ENCODE results near the gene DCUN1D2.
"Not testable (repeated sequence)": the region's sequence is repeated elsewhere in the genome, so short reads cannot be mapped to it uniquely, and the experiment has no call there.

DCUN1D2 gene

DNA sequence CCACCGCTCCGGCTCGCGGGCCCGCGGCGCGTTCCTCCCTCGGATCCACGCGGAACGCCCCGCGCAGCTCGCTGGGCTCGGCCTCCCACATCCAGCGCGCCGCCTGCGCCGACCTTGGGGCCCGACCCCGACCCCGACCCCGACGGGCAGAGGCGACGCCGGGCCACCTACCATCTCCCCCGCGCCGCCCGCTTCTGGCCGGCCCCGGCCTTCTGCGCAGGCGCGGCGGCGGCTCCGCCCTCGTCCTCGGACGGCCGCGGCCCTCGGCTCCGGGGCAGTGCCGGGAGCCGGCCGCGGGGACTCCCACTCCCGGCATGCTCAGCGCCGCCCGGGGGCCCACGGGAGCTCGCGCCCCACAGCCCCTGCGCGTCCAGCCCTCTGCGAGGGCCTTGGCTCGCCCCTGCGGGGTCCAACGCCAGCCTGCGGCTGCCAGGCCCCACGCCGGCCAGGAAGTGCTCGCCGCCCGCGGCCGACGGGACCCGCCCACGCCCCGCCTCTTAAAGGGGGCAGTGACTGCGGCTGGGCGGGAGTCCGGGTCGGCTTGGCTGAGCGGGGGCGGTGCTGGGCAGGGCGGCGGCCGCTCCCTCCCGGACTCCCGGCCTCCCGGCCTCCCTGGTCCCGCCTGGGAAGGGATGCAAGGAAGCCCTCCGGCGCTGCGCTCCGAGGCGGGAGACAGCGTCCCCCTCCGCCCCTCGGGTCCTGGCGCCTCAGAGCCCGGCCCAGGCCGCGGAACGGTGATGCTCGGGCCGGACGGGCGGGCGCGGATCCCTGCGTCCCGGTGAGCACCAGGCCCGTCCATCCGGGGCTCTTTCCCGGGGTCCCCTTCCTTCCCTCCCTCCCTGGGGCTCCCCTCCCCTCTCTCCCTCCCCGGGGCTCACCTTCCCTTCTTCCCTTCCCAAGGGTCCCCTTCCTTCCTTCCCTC is at the start of gene DCUN1D2:
Gene DCUN1D2, minus strand, starts transcription at position 216 of the 922 bp plus-strand sequence. Its CDS starts 42 bp downstream, at position 174.
- DNase-seq, result peak; percentile 98

DNA sequence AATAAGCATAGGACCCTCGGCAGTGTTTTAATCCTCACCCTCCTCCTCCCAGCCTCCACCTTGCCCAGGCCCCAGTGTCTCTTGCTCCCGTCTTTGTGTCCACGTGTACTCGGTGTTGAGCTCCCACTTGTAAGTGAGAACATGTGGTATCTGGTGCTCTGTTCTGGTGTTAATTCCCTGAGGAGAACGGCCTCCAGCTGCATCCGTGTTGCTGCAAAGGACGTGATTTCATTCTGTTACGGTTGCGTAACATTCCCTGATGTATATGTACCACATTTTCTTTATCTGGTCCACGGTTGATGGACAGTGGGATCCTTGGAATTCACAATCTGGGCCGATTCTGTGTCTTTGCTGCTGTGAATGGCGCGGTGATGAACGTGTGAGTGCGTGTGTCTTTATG is 49.3 kb upstream of the DCUN1D2 start:
- DNase-seq, result no peak

DNA sequence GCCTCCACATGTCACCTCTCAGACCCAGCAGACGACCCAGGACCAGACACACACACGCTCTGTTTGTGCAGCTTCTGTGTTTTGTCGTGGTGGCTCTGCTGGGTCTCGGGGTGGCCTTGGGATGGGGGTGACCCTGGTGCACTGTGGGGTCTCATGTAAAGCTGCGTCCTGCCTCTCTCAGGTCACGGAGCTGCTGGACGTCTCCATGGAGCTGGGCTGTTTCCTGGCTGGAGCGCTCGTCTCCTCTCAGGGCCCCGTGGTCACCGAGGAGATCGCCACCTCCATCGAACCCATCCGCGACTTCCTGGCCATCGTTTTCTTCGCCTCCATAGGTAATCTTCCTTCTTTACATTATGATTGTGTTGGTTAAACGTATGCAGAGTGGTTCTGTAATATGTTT is 48.7 kb upstream of the DCUN1D2 start:
- DNase-seq, result no peak

DNA sequence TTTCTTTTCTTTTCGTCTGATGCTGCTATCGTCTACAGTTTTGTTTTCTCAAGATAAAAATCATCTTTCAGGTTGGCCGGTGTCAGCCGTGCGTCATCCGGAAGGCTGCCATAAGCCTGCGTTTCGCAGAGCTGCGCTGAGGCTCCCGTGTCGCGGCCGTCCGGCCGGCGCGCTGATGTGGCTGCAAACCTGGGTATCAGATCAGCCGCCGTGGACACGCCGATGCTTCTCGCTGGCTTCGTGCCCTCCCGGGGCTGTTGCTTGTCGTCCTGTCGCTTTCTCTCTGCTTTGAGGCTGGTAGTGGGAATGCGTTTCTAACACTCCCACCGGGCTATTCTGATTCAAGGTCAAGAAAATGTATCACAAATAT is 48.2 kb upstream of the DCUN1D2 start:
- DNase-seq, result no peak

DNA sequence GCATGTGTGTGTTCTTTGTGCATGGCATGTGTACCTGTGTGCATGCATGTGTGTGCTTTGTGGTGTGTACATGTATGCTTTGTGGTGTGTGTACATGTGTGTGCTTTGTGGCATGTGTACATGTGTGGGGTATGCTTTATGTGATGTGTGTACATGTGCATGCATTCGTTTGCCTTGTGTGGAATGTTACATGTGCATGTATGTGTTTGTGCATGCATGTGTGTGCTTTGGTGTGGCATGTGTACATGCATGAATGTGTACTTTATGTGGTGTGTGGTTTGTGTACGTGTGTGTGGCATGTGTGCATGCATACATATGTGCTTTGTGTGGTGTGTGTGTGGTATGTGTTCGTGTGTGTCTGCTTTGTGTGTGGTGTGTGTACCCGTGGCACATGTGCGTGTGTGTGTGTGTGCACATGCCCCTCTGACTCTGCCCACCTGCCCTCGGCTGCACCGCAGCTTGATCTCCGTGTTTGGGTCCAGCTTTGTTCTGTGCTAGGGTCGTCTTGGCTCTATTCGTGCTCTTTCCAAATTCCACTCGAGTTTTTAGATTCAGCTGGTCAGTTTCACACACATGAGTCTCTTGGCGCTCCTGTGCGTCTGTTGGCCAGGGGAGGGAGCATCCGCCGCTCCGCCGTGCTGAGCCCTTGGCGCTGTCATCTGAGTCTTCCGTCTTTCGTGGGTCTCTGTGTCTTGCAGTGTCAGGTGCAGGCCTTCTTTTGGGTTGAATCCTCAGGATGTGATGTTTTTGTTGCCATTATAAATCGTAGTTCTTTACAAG is 47.6 kb upstream of the DCUN1D2 start:
- DNase-seq, result no peak

DNA sequence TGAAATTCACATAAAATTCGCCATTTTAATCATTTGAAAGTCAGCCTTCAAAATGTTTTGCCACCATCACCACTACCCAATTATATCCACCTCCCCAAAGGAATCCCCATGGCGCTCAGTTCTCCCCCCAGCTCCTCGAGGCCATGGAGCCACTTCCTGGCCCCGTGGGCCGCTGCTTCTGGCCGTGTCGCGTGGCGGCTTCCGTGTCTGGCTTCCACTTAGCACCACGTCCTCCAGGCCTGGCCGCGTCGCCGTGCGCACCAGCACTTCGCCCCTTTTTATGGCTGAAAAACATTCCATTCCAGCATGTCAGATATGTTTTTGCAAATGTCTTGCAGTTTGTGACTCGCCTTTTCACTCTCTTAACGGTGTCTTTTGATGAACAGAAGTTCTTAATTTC is 46.7 kb upstream of the DCUN1D2 start:
- no peak for DNase-seq

DNA sequence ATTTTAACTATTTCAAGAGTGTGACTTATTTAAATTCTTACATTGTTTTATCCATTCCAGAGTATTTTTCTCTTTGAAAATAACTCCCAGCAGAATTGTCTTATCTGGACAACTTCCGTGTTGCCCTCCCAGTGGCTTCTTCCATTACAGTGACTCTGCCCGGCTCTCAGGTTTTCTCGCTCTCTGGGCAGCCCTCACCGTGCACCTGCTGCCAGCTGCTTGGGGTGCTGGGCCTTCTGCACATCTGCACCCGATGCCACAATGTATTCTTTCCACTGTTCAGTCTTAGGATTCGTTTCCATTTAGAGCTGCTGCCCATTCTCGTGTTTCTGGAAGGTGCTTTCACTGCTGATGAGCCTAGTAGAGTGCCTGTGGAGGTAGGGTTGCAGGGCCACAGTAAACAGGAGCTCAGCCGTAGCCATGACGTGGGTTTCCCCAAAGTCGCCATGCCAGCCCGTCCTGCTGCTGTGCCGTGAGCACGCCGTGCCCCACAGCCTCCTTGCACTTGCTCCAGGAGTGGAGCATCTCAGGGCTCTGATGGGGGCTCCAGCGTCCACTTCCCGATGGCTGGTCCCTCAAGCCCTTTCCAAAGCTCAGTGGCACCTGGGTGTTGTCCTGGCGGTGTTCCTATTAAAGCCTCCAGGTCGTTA is 46.1 kb upstream of the DCUN1D2 start:
- DNase-seq, result no peak

DNA sequence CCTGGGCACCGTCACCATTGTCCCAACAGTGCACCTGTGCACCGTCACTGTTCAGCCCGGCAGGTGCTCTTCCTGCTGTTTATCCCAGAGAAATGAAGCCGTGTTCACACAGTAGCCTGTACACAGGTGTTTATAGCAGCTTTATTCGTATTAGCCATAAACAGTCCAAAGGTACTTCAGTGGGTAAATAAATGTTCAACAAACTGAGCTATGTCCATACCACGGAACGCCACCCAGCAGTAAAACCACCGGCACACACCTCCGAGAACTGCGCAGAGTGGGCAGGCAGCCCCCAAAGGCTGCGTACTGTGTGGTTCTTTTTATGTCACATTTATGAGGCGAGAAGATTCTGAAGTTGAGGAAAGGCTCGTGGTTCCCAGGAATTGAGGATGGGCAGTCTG is 44.9 kb upstream of the DCUN1D2 start:
- DNase-seq, result peak; percentile 60

DNA sequence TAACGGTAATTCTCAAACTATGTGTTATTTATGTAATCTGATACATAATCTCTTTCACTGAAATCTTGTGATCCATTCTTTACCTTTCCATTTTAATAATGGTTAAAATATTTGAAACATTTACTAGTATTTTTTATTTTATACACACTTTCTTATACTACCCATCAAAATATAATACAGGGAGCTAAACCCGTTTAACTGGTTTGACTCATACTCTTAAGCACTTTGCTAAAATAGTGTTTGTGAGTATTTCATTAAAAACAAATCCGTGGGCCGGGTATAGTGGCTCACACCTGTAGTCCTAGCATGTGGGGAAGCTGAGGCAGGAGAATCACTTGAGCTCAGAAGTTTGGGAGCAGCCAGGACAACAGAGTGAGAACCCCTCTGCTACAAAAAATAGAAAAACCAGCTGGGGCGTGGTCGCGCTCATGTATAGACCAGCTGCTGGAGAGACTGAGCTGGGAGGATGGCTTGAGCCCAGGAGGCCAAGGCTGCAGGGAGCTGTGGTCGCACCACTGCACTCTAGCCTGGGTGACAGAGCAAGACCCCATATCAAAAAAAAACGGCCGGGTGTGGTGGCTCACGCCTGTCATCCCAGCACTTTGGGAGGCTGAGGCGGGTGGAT is 43.8 kb upstream of the DCUN1D2 start:
- DNase-seq, result no peak

DNA sequence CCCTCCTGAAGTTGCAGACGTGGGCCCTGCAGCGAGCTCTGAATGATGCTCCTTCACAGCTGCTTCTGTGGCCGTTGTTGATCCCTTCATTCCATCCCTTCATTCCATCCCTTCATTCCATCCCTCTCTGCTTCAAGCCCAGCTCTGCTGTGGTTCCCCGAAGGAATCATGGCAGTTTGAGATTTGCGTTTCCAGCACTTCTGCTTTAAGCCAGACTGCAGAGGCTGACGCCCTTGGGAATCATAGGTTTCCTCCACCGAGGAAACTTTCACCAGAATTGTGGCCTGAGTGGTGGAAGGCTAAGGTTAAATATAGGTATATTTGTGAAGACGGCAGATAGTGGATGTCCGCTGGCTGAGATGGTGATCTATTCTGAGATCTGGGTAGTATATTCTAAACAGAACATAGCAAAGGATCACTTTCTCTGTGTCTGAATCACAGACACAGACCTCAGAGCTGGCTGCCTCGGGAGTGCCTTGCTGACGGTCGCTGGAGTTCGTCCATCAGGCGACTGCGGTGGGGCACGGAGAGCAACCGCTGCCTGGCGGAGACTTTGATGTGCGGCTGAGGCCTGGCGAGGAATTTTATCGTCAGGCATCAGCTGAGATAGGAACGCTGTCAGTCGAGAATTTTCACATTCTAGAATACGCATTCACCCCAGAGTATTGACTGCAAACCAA is 42.8 kb upstream of the DCUN1D2 start:
- no peak for DNase-seq

DNA sequence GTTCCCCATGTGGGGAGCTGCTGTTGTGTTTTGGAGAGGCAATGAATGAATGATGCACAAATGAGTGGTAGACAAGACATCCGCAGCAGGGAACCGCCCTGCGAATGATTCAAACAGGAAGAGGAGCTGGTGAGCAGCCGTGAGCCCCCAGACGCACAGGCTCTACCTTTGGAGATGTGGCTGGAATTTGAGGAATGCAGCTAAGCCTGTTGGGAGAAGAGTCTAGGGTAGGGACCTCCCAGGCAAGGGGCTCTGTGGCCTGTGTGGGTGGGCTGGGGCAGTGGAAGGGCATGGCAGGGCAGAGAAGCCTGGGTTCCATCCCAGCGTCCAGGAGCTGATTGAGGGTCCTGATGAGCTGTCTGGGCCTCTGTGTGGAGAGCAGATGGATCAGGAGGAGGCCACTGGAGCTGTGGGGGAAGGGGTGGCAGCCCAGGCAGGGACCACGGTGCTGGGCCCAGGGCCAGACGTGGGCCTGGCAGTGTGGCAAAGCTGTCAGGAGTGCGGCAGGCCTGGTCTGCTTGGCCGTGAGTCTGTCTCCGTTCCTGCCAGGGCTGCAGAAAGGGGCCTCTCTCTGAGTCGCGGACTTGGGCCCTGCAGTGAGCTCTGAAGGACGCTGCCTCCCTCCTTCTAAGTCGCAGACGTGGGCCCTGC is 41.8 kb upstream of the DCUN1D2 start:
- DNase-seq, result no peak

DNA sequence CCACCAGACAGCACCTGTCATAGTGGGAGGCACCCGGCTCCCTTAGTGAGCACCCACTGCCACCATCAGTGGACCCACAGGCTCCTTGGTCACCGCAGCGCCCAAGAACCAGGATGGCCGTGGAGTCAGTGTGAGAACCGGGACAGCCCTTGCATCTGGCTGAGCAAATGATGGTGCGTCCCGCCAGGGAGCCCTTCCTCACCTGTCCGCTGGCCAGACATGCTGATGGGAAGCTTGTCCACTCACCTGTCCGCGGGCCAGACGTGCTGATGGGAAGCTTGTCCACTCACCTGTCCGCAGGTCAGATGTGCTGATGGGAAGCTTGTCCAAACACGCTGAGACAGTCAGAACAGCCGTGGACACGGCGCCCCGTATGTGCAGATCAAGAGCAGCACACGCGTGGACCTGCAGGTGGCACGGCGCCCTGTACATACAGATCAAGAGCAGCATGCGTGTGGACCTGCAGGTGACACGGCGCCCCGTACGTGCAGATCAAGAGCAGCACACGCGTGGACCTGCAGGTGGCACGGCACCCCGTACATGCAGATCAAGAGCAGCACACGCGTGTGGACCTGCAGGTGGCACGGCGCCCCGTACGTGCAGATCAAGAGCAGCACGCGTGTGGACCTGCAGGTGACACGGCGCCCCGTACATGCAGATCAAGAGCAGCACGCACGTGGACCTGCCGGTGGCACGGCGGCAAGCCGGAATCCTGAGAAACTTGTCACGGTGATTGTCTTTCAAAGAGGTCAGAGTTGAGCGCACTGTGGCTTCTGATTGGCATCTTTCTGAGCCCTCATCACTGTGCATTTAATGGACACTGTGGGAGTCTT is 40.7 kb upstream of the DCUN1D2 start:
- no peak for DNase-seq

DNA sequence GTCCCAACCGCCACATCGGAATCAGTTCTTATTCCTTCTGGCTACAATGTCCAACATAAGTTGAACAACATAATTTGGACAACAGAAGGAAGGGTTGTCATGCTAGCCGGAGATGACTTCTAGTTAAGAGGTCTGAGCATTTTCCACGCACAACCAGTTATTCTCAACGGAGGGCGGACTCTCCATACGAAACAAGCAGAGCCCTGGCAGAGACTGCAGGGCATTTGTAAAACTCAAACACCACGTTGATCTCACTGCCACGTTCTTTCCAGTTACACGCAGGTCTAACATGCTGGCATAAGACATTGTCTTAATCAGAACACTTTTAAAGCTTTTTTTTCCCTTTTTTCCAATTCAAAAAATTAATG is 38.3 kb upstream of the DCUN1D2 start:
- no peak for DNase-seq

DNA sequence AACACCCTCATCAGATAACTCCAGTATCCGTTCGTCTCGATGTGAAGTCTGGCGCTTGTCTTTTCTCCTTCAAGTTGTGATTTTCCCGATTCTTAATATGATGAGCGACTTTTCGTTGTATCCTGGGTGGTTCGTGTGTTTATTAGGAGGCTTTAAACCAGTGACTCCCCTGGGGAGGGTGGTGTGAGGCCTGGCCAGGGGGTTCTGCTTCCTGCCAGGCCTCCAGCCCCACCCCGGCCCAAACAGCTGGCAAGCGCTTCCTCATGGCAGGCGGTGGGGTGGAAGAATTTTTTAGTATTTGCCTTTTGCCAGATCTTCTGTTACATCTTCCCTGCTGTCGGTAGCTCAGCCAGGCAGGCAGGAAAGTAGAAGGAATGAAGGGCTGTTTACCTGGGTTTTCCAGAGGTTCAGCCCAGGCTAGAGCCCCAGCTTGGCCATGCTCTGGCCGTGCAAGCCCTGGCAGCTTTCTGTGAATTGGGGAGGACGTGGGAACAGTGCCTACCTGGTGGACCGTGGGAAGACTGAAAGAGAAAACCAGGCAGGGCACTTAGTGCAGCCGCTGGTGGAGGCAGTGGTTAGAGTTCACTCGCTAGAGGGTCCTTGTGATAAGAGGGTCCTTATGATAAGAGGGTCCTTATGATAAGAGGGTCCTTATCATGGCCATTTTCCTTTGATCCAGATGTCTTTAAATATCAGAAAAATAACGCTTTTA is 37.7 kb upstream of the DCUN1D2 start:
- DNase-seq, result no peak

DNA sequence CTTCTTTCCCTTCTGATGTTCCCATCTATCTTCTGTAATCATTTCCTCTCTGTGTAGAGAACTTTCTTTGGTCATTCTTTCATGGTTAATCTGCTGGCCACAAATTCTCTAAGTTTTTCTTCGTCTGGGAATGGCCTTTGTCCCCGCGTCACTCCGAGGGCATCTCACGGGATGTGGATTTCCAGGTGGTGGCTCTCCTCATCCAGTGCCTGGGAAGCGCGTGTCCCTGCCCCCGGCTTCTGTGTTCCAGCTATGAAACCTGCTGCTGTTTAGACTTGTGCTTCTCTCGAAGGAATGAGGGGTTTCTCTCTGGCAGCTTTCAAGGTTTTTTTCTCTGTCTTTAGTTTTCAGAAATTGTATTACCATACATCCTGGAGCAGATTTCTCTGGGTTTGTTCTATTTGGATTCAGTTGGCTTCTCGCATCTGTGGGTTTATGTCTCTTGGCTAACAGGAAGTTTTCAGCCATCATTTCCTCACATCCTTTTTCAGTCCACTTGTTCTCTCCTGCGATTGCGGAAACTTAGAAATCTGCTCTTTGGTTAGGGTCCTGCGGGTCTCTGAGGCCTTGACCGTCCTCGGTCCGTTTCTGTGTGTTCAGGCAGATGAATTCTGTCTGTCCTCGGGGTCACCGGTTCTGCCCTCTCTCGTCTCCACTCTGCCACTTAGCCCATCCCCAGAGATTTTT is 36.9 kb upstream of the DCUN1D2 start:
- DNase-seq, result peak; percentile 37

DNA sequence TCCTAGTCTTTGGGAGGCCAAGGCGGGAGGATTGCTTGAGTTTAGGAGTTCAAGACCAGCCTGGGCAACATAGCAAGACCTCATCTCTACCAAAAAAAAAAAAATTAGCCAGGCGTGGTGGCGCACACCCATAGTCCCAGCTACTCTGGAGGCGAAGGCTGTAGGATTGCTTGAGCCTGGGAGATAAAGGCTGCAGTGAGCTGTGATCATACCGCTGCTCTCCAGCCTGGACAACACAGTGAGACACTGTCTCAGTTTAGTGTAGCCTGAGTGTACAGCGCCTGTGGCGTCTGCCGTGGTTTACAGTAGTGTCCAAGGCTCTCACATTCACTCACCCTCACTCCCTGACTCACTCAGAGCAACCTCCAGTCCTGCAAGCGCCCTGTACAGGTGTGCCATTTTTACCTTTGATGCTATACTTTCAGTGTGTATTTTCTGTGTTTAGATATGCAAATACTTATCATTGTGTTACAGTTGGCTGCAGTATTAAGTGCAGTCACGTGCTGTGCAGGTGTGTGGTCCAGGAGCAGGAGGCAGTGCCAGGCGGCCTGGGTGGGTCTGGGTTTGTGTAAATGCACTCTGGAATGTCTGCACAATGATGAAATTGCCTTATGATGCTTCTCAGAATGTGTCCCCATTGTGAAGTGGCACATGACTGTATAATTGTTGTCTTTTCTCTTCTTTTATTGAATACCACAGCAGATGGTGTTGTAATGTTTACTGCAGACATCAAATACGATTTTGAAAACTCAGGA is 36.1 kb upstream of the DCUN1D2 start:
- DNase-seq, result peak; percentile 94

DNA sequence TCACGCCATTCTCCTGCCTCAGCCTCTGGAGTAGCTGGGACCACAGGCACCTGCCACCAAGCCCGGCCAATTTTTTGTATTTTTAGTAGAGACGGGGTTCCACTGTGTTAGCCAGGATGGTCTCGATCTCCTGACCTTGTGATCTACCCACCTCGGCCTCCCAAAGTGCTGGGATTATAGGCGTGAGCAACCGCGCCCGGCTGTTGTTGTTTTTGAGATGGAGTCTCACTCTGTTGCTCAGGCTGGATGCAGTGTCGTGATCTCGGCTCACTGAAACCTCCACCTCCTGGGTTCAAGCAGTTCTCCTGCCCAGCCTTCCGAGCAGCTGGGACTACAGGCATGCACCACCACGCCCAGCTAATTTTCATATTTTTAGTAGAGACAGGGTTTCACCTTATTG is 31.9 kb upstream of the DCUN1D2 start:
- not testable (repeated sequence) for DNase-seq

DNA sequence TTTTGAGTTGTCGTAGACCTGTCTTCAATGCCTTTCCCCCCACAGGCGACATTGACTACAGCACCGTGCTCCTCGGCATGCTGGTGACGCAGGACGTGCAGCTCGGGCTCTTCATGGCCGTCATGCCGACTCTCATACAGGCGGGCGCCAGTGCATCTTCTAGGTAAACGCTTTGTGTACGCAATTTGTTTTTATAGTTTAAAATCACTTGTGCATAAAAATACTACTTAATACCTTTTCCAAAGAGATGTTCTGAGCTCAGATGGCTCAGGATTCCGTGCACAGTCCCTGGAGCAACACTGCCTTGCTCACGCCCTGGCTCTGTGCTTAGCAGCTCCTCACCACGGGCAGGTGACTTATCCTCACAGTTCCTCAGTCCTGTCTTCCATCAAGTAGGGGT is 30.1 kb upstream of the DCUN1D2 start:
- DNase-seq, result no peak

DNA sequence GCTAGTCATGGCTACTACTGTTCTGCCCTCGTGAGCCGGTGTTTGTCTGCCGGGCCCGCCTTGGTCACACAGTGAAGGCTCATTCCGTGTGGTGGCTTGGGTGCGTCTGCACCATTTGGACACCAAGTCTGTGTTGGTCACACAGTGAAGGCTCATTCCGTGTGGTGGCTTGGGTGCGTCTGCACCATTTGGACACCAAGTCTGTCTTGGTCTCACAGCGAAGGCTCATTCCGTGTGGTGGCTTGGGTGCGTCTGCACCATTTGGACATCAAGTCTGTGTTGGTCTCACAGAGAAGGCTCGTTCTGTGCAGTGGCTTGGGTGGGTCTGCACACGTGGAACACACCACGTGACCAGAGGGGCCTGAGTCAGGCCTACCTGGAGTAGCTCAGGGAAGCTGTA is 29.0 kb upstream of the DCUN1D2 start:
- DNase-seq, result no peak
